AG04449 (cell line): ENCODE data around the gene ZBTB32.

ENCODE experiments used
- CTCF ChIA-PET: fragments of 350-600 bp; formaldehyde crosslinking; extraction: SDS; loops from one replicate; lab custom pipeline; 2021; ENCODE audit warnings: antibody characterized with exemption; lab: Yijun Ruan, JAX
- POLR2A ChIA-PET: fragments of 400-600, 350-600 bp; formaldehyde crosslinking; extraction: SDS; loops from one replicate; lab custom pipeline; 2020; ENCODE audit warnings: antibody characterized with exemption, inconsistent platforms; lab: Yijun Ruan, JAX
- DNase-seq: peaks from one replicate; pipeline ENCODE4 v3.0.0-alpha.2; 2010; ENCODE audit warnings: low read depth, low spot score
- H3K4me3 ChIP-seq: 2 replicates; pipeline ENCODE4 v1.5.1; 2011; ENCODE audit warnings: low read depth, mild to moderate bottlenecking, control low read depth, low read length
- CTCF ChIP-seq: IDR thresholded peaks from one replicate; pipeline ENCODE4 v1.5.1; 2011; ENCODE audit warnings: mild to moderate bottlenecking, moderate library complexity, low read length, control low read depth, inconsistent platforms; ENCODE audit not compliant: insufficient read depth; ENCODE audit errors: missing control alignments

Gene ZBTB32

GRCh38 chr19:35743640-35744429 is 39.5 kb downstream of the ZBTB32 start:
- ChIA-PET POLR2A (interaction anchor here (0.9 to 2.4 kb wide), 2 partner anchors 13 kb away, joined by 3 to 7 read pairs; partner anchors contain the start of gene HSPB6), CTCF (interaction anchor here (1.3 to 1.6 kb wide), 4 partner anchors 26 to 189 kb away, joined by 3 to 8 read pairs (median 6); partner anchors contain the start of gene KMT2B)

GRCh38 chr19:35744430-35745327 is 40.3 kb downstream of the ZBTB32 start:
- peak overlapping the region; percentile 88 for H3K4me3 ChIP-seq
- ChIA-PET POLR2A (interaction anchor here (0.5 to 2.4 kb wide), 6 partner anchors 12 to 186 kb away, joined by 3 to 7 read pairs (median 4); partner anchors contain the start of gene HSPB6), CTCF (interaction anchor here (1.0 to 1.6 kb wide), 6 partner anchors 13 to 188 kb away, joined by 4 to 8 read pairs (median 5); partner anchors contain the start of genes KMT2B and PROSER3)
- DNase-seq, result peak; percentile 67
- peak; percentile 55 for TF ChIP-seq CTCF

More at GRCh38 chr19:35743640-35744429, 39.5 kb downstream of the ZBTB32 start:
- no peak for TF ChIP-seq CTCF
- DNase-seq, result no peak
- no peak overlapping the region for H3K4me3 ChIP-seq

GRCh38 chr19:35745328-35746086 is 41.1 kb downstream of the ZBTB32 start, which contains the start of the genes PSENEN and U2AF1L4:
TSS of gene PSENEN (plus strand) at chr19:35745651. CDS start at chr19:35745931, 280 bp downstream.
TSS of gene U2AF1L4 (minus strand) at chr19:35745418. CDS start at chr19:35745391, 27 bp downstream.
- ChIA-PET CTCF (interaction anchor here (1.0 to 1.6 kb wide), 5 partner anchors 12 to 187 kb away, joined by 3 to 8 read pairs (median 4); partner anchors contain the start of gene PROSER3), POLR2A (interaction anchor here (0.6 to 2.4 kb wide), 5 partner anchors 11 to 186 kb away, joined by 3 to 7 read pairs (median 3); partner anchors contain the start of gene HSPB6)
- peak within 1 kb of the TSS; percentile 88 for H3K4me3 ChIP-seq
- TF ChIP-seq CTCF, result no peak
- DNase-seq, result peak; percentile 97

- ChIA-PET POLR2A (interaction anchor here (0.6 to 2.4 kb wide), 4 partner anchors 11 to 185 kb away, joined by 3 to 7 read pairs (median 4); partner anchors contain the start of gene HSPB6), CTCF (interaction anchor here (1.0 to 1.6 kb wide), 4 partner anchors 11 to 73 kb away, joined by 3 to 6 read pairs (median 4); partner anchors contain the start of gene PROSER3)
- DNase-seq, result no peak
- H3K4me3 ChIP-seq, result peak overlapping the region; percentile 84
- TF ChIP-seq CTCF, result no peak
Measured at GRCh38 chr19:35746087-35746462, 41.7 kb downstream of the ZBTB32 start.

GRCh38 chr19:35746531-35746930 is 42.2 kb downstream of the ZBTB32 start:
- CTCF ChIA-PET, result interaction anchor here (1.5 to 1.6 kb wide), 2 partner anchors 11 to 47 kb away, joined by 3 to 4 read pairs; partner anchors contain the start of gene PROSER3
- no peak for DNase-seq
- TF ChIP-seq CTCF, result no peak
- POLR2A ChIA-PET, result no interaction called here
- H3K4me3 ChIP-seq, result peak overlapping the region; percentile 84
